BLaER1 (cell line): ENCODE data around the gene PCDHGA7.
"Not testable (repeated sequence)": the region's sequence is repeated elsewhere in the genome, so short reads cannot be mapped to it uniquely, and the experiment has no call there.

Experiments used
- H3K27ac ChIP-seq: shearing (Covaris generic); formaldehyde crosslinking; 2 replicates; pipeline ENCODE4 v1.8.1; 2022
- H3K27me3 ChIP-seq: shearing (Covaris generic); formaldehyde crosslinking; 2 replicates; pipeline ENCODE4 v1.8.1; 2022
- H3K36me3 ChIP-seq: shearing (Covaris generic); formaldehyde crosslinking; 2 replicates; pipeline ENCODE4 v1.8.1; 2022
- H3K4me1 ChIP-seq: shearing (Covaris generic); formaldehyde crosslinking; 2 replicates; pipeline ENCODE4 v1.8.1; 2022
- H3K4me2 ChIP-seq: shearing (Covaris generic); formaldehyde crosslinking; 2 replicates; pipeline ENCODE4 v1.8.1; 2022
- H3K4me3 ChIP-seq: shearing (Covaris generic); formaldehyde crosslinking; 2 replicates; pipeline ENCODE4 v1.8.1; 2022
- H3K9ac ChIP-seq: shearing (Covaris generic); formaldehyde crosslinking; 2 replicates; pipeline ENCODE4 v1.8.1; 2022
- H3K9me3 ChIP-seq: shearing (Covaris generic); formaldehyde crosslinking; 2 replicates; pipeline ENCODE4 v1.8.1; 2022
- H4K20me1 ChIP-seq: shearing (Covaris generic); formaldehyde crosslinking; 2 replicates; pipeline ENCODE4 v1.8.1; 2022
- Cebpa-rat ChIP-seq: shearing (Covaris generic); IDR thresholded peaks from 2 replicates; pipeline ENCODE4 v1.8.1; 2022

PCDHGA7 gene

DNA sequence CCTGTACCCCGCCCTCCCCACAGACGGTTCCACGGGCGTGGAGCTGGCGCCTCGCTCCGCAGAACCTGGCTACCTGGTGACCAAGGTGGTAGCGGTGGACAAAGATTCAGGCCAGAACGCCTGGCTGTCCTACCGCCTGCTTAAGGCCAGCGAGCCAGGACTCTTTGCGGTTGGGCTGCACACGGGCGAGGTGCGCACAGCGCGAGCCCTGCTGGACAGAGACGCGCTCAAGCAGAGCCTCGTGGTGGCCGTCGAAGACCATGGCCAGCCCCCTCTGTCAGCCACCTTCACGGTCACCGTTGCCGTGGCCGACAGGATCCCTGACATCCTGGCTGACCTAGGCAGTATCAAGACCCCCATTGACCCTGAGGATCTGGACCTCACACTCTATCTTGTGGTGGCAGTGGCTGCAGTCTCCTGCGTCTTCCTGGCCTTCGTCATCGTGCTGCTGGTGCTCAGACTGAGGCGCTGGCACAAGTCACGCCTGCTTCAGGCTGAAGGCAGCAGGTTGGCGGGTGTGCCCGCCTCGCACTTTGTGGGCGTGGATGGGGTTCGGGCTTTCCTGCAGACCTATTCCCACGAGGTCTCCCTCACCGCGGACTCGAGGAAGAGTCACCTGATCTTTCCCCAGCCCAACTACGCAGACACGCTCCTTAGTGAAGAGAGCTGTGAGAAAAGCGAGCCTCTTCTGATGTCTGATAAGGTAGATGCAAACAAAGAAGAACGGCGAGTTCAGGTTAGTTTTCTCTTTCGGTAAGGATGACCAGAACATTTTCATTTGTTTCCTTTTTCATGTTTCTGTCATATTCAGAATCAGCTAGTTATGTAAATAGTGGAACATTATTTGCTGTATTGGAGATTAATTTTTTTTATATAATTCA is 16.3 kb upstream of the PCDHGA7 start:
- Histone ChIP-seq H3K4me2 (no peak overlapping the region), H3K27ac (no peak overlapping the region), H4K20me1 (no peaks in the 10 kb centered on the region), H3K9ac (no peak overlapping the region), H3K36me3 (no peaks in the 10 kb centered on the region), H3K4me3 (no peak overlapping the region), H3K27me3 (no peaks in the 10 kb centered on the region), H3K4me1 (no peaks in the 10 kb centered on the region), H3K9me3 (peaks cover 71% of the 10 kb centered on the region)
- no peak for TF ChIP-seq Cebpa-rat

DNA sequence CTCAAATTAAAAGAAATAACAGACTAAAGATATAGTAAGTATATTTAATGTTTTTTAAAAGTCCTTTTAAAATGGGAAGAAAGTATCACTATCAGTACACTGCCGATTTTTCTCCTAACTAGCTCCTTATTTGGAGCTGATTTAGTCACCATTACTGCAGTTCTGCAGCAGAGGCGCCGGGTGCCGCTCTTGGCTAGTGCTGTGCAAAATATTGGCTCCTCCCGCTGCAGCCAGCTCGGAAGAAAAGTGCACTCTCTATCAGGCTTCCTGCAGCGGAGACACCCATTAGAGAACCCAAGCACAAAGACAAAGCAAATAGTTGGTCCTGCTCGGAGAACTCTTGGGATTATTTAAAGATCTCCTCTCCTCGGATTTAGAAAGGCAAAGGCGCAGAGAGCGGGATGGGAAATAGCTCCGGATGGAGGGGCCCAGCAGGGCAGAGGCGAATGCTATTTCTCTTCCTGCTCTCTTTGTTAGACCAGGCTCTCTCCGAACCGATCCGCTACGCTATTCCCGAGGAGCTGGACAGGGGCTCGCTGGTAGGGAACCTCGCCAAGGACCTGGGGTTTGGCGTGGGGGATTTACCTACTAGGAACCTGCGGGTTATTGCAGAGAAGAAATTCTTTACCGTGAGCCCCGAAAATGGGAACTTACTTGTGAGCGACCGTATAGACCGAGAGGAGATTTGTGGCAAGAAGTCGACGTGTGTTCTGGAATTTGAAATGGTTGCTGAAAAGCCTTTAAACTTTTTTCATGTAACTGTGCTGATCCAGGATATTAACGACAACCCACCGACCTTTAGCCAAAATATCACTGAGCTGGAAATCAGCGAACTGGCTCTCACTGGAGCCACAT is 12.3 kb upstream of the PCDHGA7 start, which contains the start of gene PCDHGB3:
Gene PCDHGB3, plus strand, starts transcription at position 249 of the 855 bp plus-strand sequence. Its CDS starts 153 bp downstream, at position 402.
- Histone ChIP-seq H3K27me3 (no peaks in the 10 kb centered on the region), H3K27ac (no peak within 1 kb of the TSS), H3K36me3 (0 out of 2 replicates have a peak, but pooled peaks cover 7% of the 10 kb centered on the region), H4K20me1 (no peaks in the 10 kb centered on the region), H3K4me1 (no peaks in the 10 kb centered on the region), H3K4me3 (no peak within 1 kb of the TSS), H3K4me2 (no peak within 1 kb of the TSS), H3K9ac (no peak within 1 kb of the TSS), H3K9me3 (peaks cover 71% of the 10 kb centered on the region)
- no peak for TF ChIP-seq Cebpa-rat

DNA sequence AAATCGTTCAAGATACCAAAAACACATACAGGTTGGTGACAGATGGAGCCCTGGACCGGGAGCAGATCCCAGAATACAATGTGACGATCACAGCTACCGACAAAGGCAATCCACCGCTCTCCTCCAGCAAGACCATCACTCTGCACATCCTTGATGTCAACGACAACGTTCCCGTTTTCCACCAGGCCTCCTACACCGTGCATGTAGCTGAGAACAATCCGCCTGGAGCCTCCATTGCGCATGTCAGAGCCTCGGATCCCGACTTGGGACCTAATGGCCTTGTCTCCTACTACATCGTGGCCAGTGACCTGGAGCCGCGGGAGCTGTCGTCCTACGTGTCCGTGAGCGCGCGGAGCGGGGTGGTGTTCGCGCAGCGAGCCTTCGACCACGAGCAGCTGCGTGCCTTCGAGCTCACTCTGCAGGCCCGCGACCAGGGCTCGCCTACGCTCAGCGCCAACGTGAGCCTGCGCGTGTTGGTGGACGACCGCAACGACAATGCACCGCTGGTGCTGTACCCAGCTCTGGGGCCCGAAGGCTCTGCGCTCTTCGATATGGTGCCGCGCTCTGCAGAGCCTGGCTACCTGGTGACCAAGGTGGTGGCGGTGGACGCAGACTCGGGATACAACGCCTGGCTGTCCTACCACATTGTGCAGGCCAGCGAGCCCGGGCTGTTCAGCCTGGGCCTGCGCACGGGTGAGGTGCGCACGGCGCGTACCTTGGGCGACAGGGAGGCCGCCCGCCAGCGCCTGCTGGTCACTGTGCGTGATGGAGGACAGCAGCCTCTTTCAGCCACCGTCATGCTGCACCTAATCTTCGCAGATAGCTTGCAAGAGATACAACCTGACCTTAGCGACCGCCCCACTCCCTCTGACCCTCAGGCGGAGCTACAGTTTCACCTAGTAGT is 10.7 kb upstream of the PCDHGA7 start:
- Histone ChIP-seq H3K27me3 (no peaks in the 10 kb centered on the region), H3K27ac (no peak overlapping the region), H3K4me3 (no peak overlapping the region), H3K36me3 (0 out of 2 replicates have a peak, but pooled peaks cover 7% of the 10 kb centered on the region), H3K9me3 (peaks cover 69% of the 10 kb centered on the region), H3K4me1 (no peaks in the 10 kb centered on the region), H4K20me1 (no peaks in the 10 kb centered on the region), H3K4me2 (no peak overlapping the region), H3K9ac (no peak overlapping the region)
- TF ChIP-seq Cebpa-rat, result no peak

DNA sequence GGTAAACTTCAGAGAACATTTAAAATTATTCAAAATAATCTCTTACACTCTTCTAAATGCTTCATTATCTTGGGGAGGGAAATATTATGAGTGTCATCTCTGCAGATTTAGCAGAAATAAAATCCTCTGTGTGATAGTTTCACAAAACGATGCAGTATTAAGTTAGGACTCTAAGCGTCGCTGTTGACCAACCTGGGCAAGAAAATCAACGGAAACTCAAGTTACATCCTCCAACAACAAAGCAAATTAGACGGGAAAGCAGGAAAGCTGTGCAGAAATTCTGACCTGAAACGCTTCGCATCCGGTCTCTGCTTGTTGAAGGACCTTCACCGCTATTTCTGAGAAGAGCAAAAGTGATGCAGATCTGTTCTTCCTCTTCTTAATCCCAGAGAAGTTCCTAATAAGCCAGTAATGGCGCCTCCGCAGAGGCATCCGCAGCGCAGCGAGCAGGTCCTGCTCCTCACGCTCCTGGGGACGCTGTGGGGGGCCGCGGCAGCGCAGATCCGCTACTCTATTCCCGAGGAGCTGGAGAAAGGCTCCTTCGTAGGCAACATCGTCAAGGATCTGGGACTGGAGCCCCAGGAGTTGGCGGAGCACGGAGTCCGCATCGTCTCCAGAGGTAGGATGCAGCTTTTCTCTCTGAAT is 8.7 kb upstream of the PCDHGA7 start, which contains the start of gene PCDHGA6:
Gene PCDHGA6, plus strand, starts transcription at position 219 of the 645 bp plus-strand sequence. Its CDS starts 193 bp downstream, at position 412.
- H4K20me1 ChIP-seq, result no peaks in the 10 kb centered on the region
- 0 out of 2 replicates have a peak, but pooled peaks cover 7% of the 10 kb centered on the region for H3K36me3 ChIP-seq
- H3K9ac ChIP-seq, result no peak within 1 kb of the TSS
- H3K4me1 ChIP-seq, result no peaks in the 10 kb centered on the region
- H3K4me2 ChIP-seq, result no peak within 1 kb of the TSS
- TF ChIP-seq Cebpa-rat, result no peak
- H3K9me3 ChIP-seq, result peaks cover 73% of the 10 kb centered on the region
- H3K27me3 ChIP-seq, result no peaks in the 10 kb centered on the region
- H3K4me3 ChIP-seq, result no peak within 1 kb of the TSS
- no peak within 1 kb of the TSS for H3K27ac ChIP-seq

DNA sequence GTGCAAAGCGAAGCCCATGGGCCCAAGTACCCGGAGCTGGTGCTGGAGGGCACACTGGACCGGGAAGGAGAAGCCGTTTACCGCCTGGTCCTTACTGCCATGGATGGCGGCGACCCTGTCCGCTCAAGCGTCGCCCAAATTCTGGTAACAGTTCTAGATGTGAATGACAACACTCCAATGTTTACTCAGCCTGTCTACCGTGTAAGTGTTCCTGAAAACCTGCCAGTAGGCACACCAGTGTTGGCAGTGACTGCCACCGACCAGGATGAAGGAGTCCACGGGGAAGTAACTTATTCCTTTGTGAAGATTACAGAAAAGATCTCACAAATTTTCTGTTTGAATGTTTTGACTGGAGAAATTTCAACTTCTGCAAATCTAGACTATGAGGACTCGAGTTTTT is 7.9 kb upstream of the PCDHGA7 start:
- Histone ChIP-seq H3K36me3 (0 out of 2 replicates have a peak, but pooled peaks cover 7% of the 10 kb centered on the region), H4K20me1 (no peaks in the 10 kb centered on the region), H3K4me1 (no peaks in the 10 kb centered on the region), H3K9me3 (peaks cover 73% of the 10 kb centered on the region), H3K4me3 (no peak overlapping the region), H3K27ac (no peak overlapping the region), H3K9ac (no peak overlapping the region), H3K4me2 (no peak overlapping the region), H3K27me3 (no peaks in the 10 kb centered on the region)
- TF ChIP-seq Cebpa-rat, result no peak

DNA sequence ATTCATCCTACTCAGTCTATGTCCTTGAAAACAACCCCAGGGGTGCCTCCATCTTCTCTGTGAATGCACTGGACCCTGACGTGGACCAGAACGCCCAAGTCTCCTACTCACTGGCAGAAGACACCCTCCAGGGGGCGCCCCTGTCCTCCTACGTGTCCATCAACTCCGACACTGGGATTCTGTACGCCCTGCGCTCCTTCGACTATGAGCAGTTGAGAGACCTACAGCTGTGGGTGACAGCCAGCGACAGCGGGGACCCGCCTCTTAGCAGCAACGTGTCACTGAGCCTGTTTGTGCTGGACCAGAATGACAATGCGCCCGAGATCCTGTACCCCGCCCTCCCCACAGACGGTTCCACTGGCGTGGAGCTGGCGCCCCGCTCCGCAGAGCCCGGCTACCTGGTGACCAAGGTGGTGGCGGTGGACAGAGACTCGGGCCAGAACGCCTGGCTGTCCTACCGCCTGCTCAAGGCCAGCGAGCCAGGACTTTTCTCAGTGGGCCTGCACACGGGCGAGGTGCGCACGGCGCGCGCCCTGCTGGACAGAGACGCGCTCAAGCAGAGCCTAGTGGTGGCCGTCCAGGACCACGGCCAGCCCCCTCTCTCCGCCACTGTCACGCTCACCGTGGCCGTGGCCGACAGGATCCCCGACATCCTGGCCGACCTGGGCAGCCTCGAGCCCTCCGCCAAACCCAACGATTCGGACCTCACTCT is 6.9 kb upstream of the PCDHGA7 start:
- not testable (repeated sequence) for H3K36me3 ChIP-seq, H3K27ac ChIP-seq, H3K4me2 ChIP-seq, H4K20me1 ChIP-seq, H3K27me3 ChIP-seq, H3K4me1 ChIP-seq, H3K9ac ChIP-seq, H3K4me3 ChIP-seq
- peaks cover 65% of the 10 kb centered on the region for H3K9me3 ChIP-seq

DNA sequence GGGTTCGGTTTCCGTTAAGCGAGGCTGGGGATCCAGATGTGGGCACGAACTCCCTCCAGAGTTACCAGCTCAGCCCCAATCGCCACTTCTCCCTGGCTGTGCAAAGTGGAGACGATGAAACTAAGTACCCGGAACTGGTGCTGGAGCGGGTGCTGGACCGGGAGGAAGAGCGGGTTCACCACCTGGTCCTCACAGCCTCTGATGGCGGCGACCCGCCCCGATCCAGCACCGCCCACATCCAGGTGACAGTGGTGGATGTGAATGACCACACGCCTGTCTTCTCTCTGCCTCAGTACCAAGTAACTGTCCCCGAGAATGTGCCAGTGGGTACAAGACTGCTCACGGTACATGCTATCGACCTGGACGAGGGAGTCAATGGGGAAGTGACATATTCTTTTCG is 803 bp downstream of the PCDHGA7 start:
- H3K27ac ChIP-seq, result no peak overlapping the region
- H3K9me3 ChIP-seq, result peaks cover 35% of the 10 kb centered on the region
- H3K4me1 ChIP-seq, result no peaks in the 10 kb centered on the region
- no peaks in the 10 kb centered on the region for H3K36me3 ChIP-seq
- TF ChIP-seq Cebpa-rat, result no peak
- H3K27me3 ChIP-seq, result no peaks in the 10 kb centered on the region
- H3K4me2 ChIP-seq, result no peak overlapping the region
- H4K20me1 ChIP-seq, result no peaks in the 10 kb centered on the region
- H3K4me3 ChIP-seq, result no peak overlapping the region
- no peak overlapping the region for H3K9ac ChIP-seq

DNA sequence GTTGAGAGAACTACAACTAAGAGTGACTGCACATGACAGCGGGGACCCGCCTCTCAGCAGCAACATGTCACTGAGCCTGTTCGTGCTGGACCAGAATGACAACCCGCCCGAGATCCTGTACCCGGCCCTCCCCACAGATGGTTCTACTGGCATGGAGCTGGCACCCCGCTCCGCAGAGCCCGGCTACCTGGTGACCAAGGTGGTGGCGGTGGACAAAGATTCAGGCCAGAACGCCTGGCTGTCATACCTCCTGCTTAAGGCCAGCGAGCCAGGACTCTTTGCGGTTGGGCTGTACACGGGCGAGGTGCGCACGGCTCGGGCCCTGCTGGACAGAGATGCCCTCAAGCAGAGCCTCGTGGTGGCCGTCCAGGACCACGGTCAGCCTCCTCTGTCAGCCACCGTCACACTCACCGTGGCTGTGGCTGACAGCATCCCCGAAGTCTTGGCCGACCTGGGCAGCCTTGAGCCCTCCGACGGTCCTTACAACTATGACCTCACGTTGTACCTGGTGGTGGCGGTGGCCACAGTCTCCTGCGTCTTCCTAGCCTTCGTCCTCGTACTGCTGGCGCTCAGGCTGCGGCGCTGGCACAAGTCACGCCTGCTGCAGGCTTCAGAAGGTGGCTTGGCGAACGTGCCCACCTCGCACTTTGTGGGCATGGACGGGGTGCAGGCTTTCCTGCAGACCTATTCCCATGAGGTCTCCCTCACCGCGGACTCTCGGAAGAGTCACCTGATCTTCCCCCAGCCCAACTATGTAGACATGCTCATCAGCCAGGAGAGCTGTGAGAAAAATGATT is 2.1 kb downstream of the PCDHGA7 start:
- Histone ChIP-seq H3K4me3 (no peak overlapping the region), H3K4me2 (no peak overlapping the region), H3K36me3 (no peaks in the 10 kb centered on the region), H3K9ac (no peak overlapping the region), H3K9me3 (peaks cover 48% of the 10 kb centered on the region), H3K4me1 (no peaks in the 10 kb centered on the region), H3K27me3 (no peaks in the 10 kb centered on the region), H3K27ac (no peak overlapping the region), H4K20me1 (no peaks in the 10 kb centered on the region)
- TF ChIP-seq Cebpa-rat, result no peak

DNA sequence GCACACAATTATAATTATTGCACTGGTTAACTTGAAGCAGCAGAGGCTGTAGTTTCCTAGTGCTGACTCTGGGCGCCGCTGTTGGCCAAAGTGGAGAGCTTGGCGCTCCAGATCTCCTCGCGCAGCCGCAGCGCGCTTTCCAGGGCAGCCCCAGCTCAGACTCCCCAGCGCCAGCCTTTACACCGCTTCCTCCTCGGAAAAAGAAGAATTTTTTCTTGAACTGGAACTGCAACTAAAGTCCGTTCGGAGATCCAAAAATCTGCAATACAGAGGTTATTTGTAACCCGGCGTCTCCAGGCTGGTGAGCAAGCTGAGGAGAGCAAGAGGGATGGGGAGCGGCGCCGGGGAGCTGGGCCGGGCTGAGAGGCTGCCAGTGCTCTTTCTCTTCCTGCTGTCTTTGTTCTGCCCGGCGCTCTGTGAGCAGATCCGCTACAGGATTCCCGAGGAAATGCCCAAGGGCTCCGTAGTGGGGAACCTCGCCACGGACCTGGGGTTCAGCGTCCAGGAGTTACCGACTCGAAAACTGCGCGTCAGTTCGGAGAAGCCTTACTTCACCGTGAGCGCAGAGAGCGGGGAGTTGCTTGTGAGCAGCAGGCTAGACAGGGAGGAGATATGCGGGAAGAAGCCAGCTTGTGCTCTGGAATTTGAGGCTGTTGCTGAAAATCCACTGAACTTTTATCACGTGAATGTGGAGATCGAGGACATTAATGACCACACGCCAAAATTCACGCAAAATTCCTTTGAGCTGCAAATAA is 5.2 kb downstream of the PCDHGA7 start, which contains the start of gene PCDHGB4:
Gene PCDHGB4, plus strand, starts transcription at position 142 of the 755 bp plus-strand sequence. Its CDS starts 187 bp downstream, at position 329.
- H3K27ac ChIP-seq, H3K36me3 ChIP-seq, H3K27me3 ChIP-seq, H3K4me3 ChIP-seq, H4K20me1 ChIP-seq, H3K4me2 ChIP-seq, H3K9ac ChIP-seq, H3K4me1 ChIP-seq: not testable (repeated sequence)
- peaks cover 49% of the 10 kb centered on the region for H3K9me3 ChIP-seq
